Measurements from ENCODE around the gene SHROOM2.
"Not testable (repeated sequence)": the region's sequence is repeated elsewhere in the genome, so short reads cannot be mapped to it uniquely, and the experiment has no call there.

SHROOM2 gene

GRCh38 chrX:9794495-9794894, 8.3 kb downstream of the SHROOM2 start:
- no peak overlapping the region for H2AFZ ChIP-seq (ENCODE audit: low read depth, low read length)
- H3K36me3 ChIP-seq (ENCODE audit: insufficient read depth, low read length), result no peaks in the 10 kb centered on the region
- no peaks in the 10 kb centered on the region for H3K4me1 ChIP-seq (ENCODE audit: insufficient read depth, low read length)
- H3K27me3 ChIP-seq (ENCODE audit: insufficient read depth, low read length), result no peaks in the 10 kb centered on the region
- H3K4me3 ChIP-seq (ENCODE audit: low read length), result no peak overlapping the region
- H3K9me3 ChIP-seq (ENCODE audit: low read length), result no peaks in the 10 kb centered on the region

- H2AFZ ChIP-seq (ENCODE audit: low read depth, low read length), result no peak overlapping the region
- no peaks in the 10 kb centered on the region for H3K27me3 ChIP-seq (ENCODE audit: insufficient read depth, low read length)
- no peaks in the 10 kb centered on the region for H3K36me3 ChIP-seq (ENCODE audit: insufficient read depth, low read length)
These were observed 11.4 kb downstream of the SHROOM2 start for GRCh38 chrX:9797384-9798360.

GRCh38 chrX:9802737-9803136, 16.5 kb downstream of the SHROOM2 start:
- Histone ChIP-seq H3K4me3 (ENCODE audit: low read length) (no peak overlapping the region), H3K27me3 (ENCODE audit: insufficient read depth, low read length) (no peaks in the 10 kb centered on the region), H3K9me3 (ENCODE audit: low read length) (peaks cover 4% of the 10 kb centered on the region), H2AFZ (ENCODE audit: low read depth, low read length) (no peak overlapping the region), H3K36me3 (ENCODE audit: insufficient read depth, low read length) (no peaks in the 10 kb centered on the region), H3K4me1 (ENCODE audit: insufficient read depth, low read length) (no peaks in the 10 kb centered on the region)

More at GRCh38 chrX:9797384-9798360, 11.4 kb downstream of the SHROOM2 start:
- no peak overlapping the region for H3K4me3 ChIP-seq (ENCODE audit: low read length)
- no peaks in the 10 kb centered on the region for H3K4me1 ChIP-seq (ENCODE audit: insufficient read depth, low read length)
- H3K9me3 ChIP-seq (ENCODE audit: low read length), result peaks cover 4% of the 10 kb centered on the region

GRCh38 chrX:9804444-9804843, 18.2 kb downstream of the SHROOM2 start:
- Histone ChIP-seq H3K4me1 (ENCODE audit: insufficient read depth, low read length) (no peaks in the 10 kb centered on the region), H3K4me3 (ENCODE audit: low read length) (no peak overlapping the region), H3K9me3 (ENCODE audit: low read length) (peaks cover 4% of the 10 kb centered on the region), H2AFZ (ENCODE audit: low read depth, low read length) (no peak overlapping the region), H3K36me3 (ENCODE audit: insufficient read depth, low read length) (no peaks in the 10 kb centered on the region), H3K27me3 (ENCODE audit: insufficient read depth, low read length) (no peaks in the 10 kb centered on the region)

GRCh38 chrX:9805956-9806355, 19.7 kb downstream of the SHROOM2 start:
- Histone ChIP-seq H3K4me3 (ENCODE audit: low read length) (no peak overlapping the region), H3K36me3 (ENCODE audit: insufficient read depth, low read length) (no peaks in the 10 kb centered on the region), H3K9me3 (ENCODE audit: low read length) (no peaks in the 10 kb centered on the region), H3K27me3 (ENCODE audit: insufficient read depth, low read length) (no peaks in the 10 kb centered on the region), H3K4me1 (ENCODE audit: insufficient read depth, low read length) (no peaks in the 10 kb centered on the region), H2AFZ (ENCODE audit: low read depth, low read length) (no peak overlapping the region)

GRCh38 chrX:9807355-9808182, 21.3 kb downstream of the SHROOM2 start:
- no peaks in the 10 kb centered on the region for H3K9me3 ChIP-seq (ENCODE audit: low read length)
- H3K4me1 ChIP-seq (ENCODE audit: insufficient read depth, low read length), result no peaks in the 10 kb centered on the region
- H3K36me3 ChIP-seq (ENCODE audit: insufficient read depth, low read length), result no peaks in the 10 kb centered on the region

GRCh38 chrX:9809876-9810275, 23.6 kb downstream of the SHROOM2 start:
- H3K4me1 ChIP-seq (ENCODE audit: insufficient read depth, low read length); H2AFZ ChIP-seq (ENCODE audit: low read depth, low read length); H3K9me3 ChIP-seq (ENCODE audit: low read length); H3K27me3 ChIP-seq (ENCODE audit: insufficient read depth, low read length); H3K4me3 ChIP-seq (ENCODE audit: low read length); H3K36me3 ChIP-seq (ENCODE audit: insufficient read depth, low read length): not testable (repeated sequence)

More at GRCh38 chrX:9807355-9808182, 21.3 kb downstream of the SHROOM2 start:
- Histone ChIP-seq H3K27me3 (ENCODE audit: insufficient read depth, low read length) (no peaks in the 10 kb centered on the region), H3K4me3 (ENCODE audit: low read length) (no peak overlapping the region), H2AFZ (ENCODE audit: low read depth, low read length) (no peak overlapping the region)

- H3K27me3 ChIP-seq (ENCODE audit: insufficient read depth, low read length); H3K4me1 ChIP-seq (ENCODE audit: insufficient read depth, low read length); H2AFZ ChIP-seq (ENCODE audit: low read depth, low read length); H3K4me3 ChIP-seq (ENCODE audit: low read length); H3K9me3 ChIP-seq (ENCODE audit: low read length); H3K36me3 ChIP-seq (ENCODE audit: insufficient read depth, low read length): not testable (repeated sequence)
These were observed 24.9 kb downstream of the SHROOM2 start for GRCh38 chrX:9811086-9811485.

- no peak overlapping the region for H3K4me3 ChIP-seq (ENCODE audit: low read length)
- H3K36me3 ChIP-seq (ENCODE audit: insufficient read depth, low read length), result no peaks in the 10 kb centered on the region
- peaks cover 9% of the 10 kb centered on the region for H3K4me1 ChIP-seq (ENCODE audit: insufficient read depth, low read length)
- no peaks in the 10 kb centered on the region for H3K27me3 ChIP-seq (ENCODE audit: insufficient read depth, low read length)
- no peak overlapping the region for H2AFZ ChIP-seq (ENCODE audit: low read depth, low read length)
- H3K9me3 ChIP-seq (ENCODE audit: low read length), result peaks cover 2% of the 10 kb centered on the region
These were observed 30.0 kb downstream of the SHROOM2 start for GRCh38 chrX:9816084-9816700.

- H3K27me3 ChIP-seq (ENCODE audit: insufficient read depth, low read length), result peaks cover 2% of the 10 kb centered on the region
- H2AFZ ChIP-seq (ENCODE audit: low read depth, low read length), result no peak overlapping the region
- peaks cover 6% of the 10 kb centered on the region for H3K4me1 ChIP-seq (ENCODE audit: insufficient read depth, low read length)
- no peaks in the 10 kb centered on the region for H3K9me3 ChIP-seq (ENCODE audit: low read length)
- no peaks in the 10 kb centered on the region for H3K36me3 ChIP-seq (ENCODE audit: insufficient read depth, low read length)
- H3K4me3 ChIP-seq (ENCODE audit: low read length), result no peak overlapping the region
These were observed 35.3 kb downstream of the SHROOM2 start for GRCh38 chrX:9821572-9821971.

- no peaks in the 10 kb centered on the region for H3K36me3 ChIP-seq (ENCODE audit: insufficient read depth, low read length)
- H3K27me3 ChIP-seq (ENCODE audit: insufficient read depth, low read length), result peaks cover 2% of the 10 kb centered on the region
- no peak overlapping the region for H3K4me3 ChIP-seq (ENCODE audit: low read length)
- no peaks in the 10 kb centered on the region for H3K9me3 ChIP-seq (ENCODE audit: low read length)
- peaks cover 4% of the 10 kb centered on the region for H3K4me1 ChIP-seq (ENCODE audit: insufficient read depth, low read length)
- no peak overlapping the region for H2AFZ ChIP-seq (ENCODE audit: low read depth, low read length)
These were observed 38.3 kb downstream of the SHROOM2 start for GRCh38 chrX:9824554-9824953.

GRCh38 chrX:9825129-9825790, 39.0 kb downstream of the SHROOM2 start:
- peaks cover 2% of the 10 kb centered on the region for H3K27me3 ChIP-seq (ENCODE audit: insufficient read depth, low read length)
- peaks cover 4% of the 10 kb centered on the region for H3K4me1 ChIP-seq (ENCODE audit: insufficient read depth, low read length)
- H3K36me3 ChIP-seq (ENCODE audit: insufficient read depth, low read length), result no peaks in the 10 kb centered on the region
- no peak overlapping the region for H3K4me3 ChIP-seq (ENCODE audit: low read length)
- no peaks in the 10 kb centered on the region for H3K9me3 ChIP-seq (ENCODE audit: low read length)
- H2AFZ ChIP-seq (ENCODE audit: low read depth, low read length), result no peak overlapping the region
